Glutamatergic neuron (in vitro differentiated cells): ENCODE results near the gene NCAPD2. TPM values are rescaled to one million over a fixed set of nuclear protein-coding genes. Genes with fewer than 3 reads are reported as not detected.

Experiments used
- DNase-seq: peaks from one replicate; pipeline ENCODE4 v3.0.0; 2022
- H3K27ac Mint-ChIP-seq: one replicate; pipeline ENCODE4 v1.8.0; 2020; ENCODE audit warnings: mild to moderate bottlenecking, mixed read lengths, inconsistent platforms; ENCODE audit not compliant: unreplicated experiment
- H3K27me3 Mint-ChIP-seq: one replicate; pipeline ENCODE4 v1.8.0; 2020; ENCODE audit warnings: mild to moderate bottlenecking, moderate library complexity, mixed read lengths, inconsistent platforms; ENCODE audit not compliant: unreplicated experiment
- H3K36me3 Mint-ChIP-seq: one replicate; pipeline ENCODE4 v1.8.0; 2020; ENCODE audit warnings: mild to moderate bottlenecking, mixed read lengths, inconsistent platforms; ENCODE audit not compliant: unreplicated experiment
- H3K4me1 Mint-ChIP-seq: one replicate; pipeline ENCODE4 v1.8.0; 2020; ENCODE audit warnings: mild to moderate bottlenecking, low read depth, mixed read lengths, inconsistent platforms; ENCODE audit not compliant: unreplicated experiment
- H3K4me3 Mint-ChIP-seq: one replicate; pipeline ENCODE4 v1.8.0; 2020; ENCODE audit warnings: mild to moderate bottlenecking, mixed read lengths, inconsistent platforms; ENCODE audit not compliant: unreplicated experiment
- H3K9me3 Mint-ChIP-seq: one replicate; pipeline ENCODE4 v1.8.0; 2020; ENCODE audit warnings: mild to moderate bottlenecking, moderate library complexity, mixed read lengths, inconsistent platforms; ENCODE audit not compliant: unreplicated experiment
- total RNA-seq: library from RNA; stranded (reverse); fragmentation: NEBNext Ultra II Directional; extraction: Animal tissue kit (Norgen Biotek cat#: 25700); gene quantifications from one replicate; pipeline ENCODE4 v1.2.1, GENCODE V29; 2021; ENCODE audit not compliant: unreplicated experiment
- TF ChIP-seq, protein P1 (sequence below): fragments of 200-600 bp; sonication (generic); IDR thresholded peaks from one replicate; pipeline ENCODE4 v1.5.0; 2021; ENCODE audit not compliant: partially characterized antibody, unreplicated experiment

Gene NCAPD2
- total RNA-seq, 1 donor from 2014 or later: 29.3 TPM

- H3K4me3 Mint-ChIP-seq: peak within 1 kb of the TSS; percentile 95
- TF ChIP-seq, protein P1, sequence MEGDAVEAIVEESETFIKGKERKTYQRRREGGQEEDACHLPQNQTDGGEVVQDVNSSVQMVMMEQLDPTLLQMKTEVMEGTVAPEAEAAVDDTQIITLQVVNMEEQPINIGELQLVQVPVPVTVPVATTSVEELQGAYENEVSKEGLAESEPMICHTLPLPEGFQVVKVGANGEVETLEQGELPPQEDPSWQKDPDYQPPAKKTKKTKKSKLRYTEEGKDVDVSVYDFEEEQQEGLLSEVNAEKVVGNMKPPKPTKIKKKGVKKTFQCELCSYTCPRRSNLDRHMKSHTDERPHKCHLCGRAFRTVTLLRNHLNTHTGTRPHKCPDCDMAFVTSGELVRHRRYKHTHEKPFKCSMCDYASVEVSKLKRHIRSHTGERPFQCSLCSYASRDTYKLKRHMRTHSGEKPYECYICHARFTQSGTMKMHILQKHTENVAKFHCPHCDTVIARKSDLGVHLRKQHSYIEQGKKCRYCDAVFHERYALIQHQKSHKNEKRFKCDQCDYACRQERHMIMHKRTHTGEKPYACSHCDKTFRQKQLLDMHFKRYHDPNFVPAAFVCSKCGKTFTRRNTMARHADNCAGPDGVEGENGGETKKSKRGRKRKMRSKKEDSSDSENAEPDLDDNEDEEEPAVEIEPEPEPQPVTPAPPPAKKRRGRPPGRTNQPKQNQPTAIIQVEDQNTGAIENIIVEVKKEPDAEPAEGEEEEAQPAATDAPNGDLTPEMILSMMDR: no peak
- peak; percentile 89 for DNase-seq
- H3K27ac Mint-ChIP-seq: peak within 1 kb of the TSS; percentile 99
- H3K4me1 Mint-ChIP-seq: peaks cover 27% of the 10 kb centered on the region
- peaks cover 3% of the 10 kb centered on the region for H3K36me3 Mint-ChIP-seq
- peaks cover 14% of the 10 kb centered on the region for H3K27me3 Mint-ChIP-seq
- peaks cover 33% of the 10 kb centered on the region for H3K9me3 Mint-ChIP-seq
Observed at GRCh38 chr12:6533923-6534694, 40.2 kb downstream of the NCAPD2 start, which contains the start of gene GAPDH. Gene GAPDH (plus strand): TSS chr12:6534517. CDS start chr12:6534833, 316 bp downstream.

DNA sequence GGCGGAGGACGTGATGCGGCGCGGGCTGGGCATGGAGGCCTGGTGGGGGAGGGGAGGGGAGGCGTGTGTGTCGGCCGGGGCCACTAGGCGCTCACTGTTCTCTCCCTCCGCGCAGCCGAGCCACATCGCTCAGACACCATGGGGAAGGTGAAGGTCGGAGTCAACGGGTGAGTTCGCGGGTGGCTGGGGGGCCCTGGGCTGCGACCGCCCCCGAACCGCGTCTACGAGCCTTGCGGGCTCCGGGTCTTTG is 40.7 kb downstream of the NCAPD2 start:
- Mint-ChIP-seq H3K4me1 (peaks cover 26% of the 10 kb centered on the region), H3K4me3 (peak overlapping the region; percentile 95), H3K27ac (peak overlapping the region; percentile 75), H3K36me3 (peaks cover 3% of the 10 kb centered on the region), H3K27me3 (peaks cover 17% of the 10 kb centered on the region), H3K9me3 (peaks cover 36% of the 10 kb centered on the region)
- peak; percentile 81 for DNase-seq
- TF ChIP-seq, protein P1: no peak

- DNase-seq: peak; percentile 90
- H3K36me3 Mint-ChIP-seq: peaks cover 3% of the 10 kb centered on the region
- H3K9me3 Mint-ChIP-seq: peaks cover 35% of the 10 kb centered on the region
- peaks cover 23% of the 10 kb centered on the region for H3K4me1 Mint-ChIP-seq
- H3K27me3 Mint-ChIP-seq: peaks cover 17% of the 10 kb centered on the region
- TF ChIP-seq, protein P1: peak; percentile 20
- peak overlapping the region; percentile 93 for H3K27ac Mint-ChIP-seq
- H3K4me3 Mint-ChIP-seq: peak overlapping the region; percentile 95
Observed at GRCh38 chr12:6534945-6535696, 41.2 kb downstream of the NCAPD2 start.

DNA sequence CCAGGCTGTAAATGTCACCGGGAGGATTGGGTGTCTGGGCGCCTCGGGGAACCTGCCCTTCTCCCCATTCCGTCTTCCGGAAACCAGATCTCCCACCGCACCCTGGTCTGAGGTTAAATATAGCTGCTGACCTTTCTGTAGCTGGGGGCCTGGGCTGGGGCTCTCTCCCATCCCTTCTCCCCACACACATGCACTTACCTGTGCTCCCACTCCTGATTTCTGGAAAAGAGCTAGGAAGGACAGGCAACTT is 41.7 kb downstream of the NCAPD2 start:
- DNase-seq: no peak
- H3K4me1 Mint-ChIP-seq: peaks cover 20% of the 10 kb centered on the region
- H3K27me3 Mint-ChIP-seq: peaks cover 17% of the 10 kb centered on the region
- peaks cover 3% of the 10 kb centered on the region for H3K36me3 Mint-ChIP-seq
- peak overlapping the region; percentile 93 for H3K27ac Mint-ChIP-seq
- peaks cover 35% of the 10 kb centered on the region for H3K9me3 Mint-ChIP-seq
- H3K4me3 Mint-ChIP-seq: peak overlapping the region; percentile 95
- TF ChIP-seq, protein P1: no peak
